H1 (cell line): ENCODE data around the gene PTGES3L.
"Not testable (repeated sequence)": the region's sequence is repeated elsewhere in the genome, so short reads cannot be mapped to it uniquely, and the experiment has no call there.

Experiments
- BRCA1 ChIP-seq: IDR thresholded peaks from 2 replicates; pipeline ENCODE4 v1.6.1; 2012; ENCODE audit warnings: low read depth, low read length, improper control_type of control experiment
- CHD2 ChIP-seq: IDR thresholded peaks from 2 replicates; pipeline ENCODE4 v1.6.1; 2012; ENCODE audit warnings: low read length, improper control_type of control experiment
- EZH2 ChIP-seq: fragments of 200-600 bp; sonication (generic); IDR thresholded peaks from 2 replicates; pipeline ENCODE4 v1.7.1; 2012; ENCODE audit warnings: low read depth, mild to moderate bottlenecking, moderate library complexity, low read length, inconsistent platforms; ENCODE audit not compliant: severe bottlenecking
- GABPA ChIP-seq: IDR thresholded peaks from 2 replicates; pipeline ENCODE4 v1.6.1; 2011; ENCODE audit warnings: mild to moderate bottlenecking, low read length, moderate library complexity, borderline replicate concordance; ENCODE audit not compliant: insufficient read depth
- JUND ChIP-seq: IDR thresholded peaks from 2 replicates; pipeline ENCODE4 v1.6.1; 2011; ENCODE audit warnings: mild to moderate bottlenecking, improper control_type of control experiment, low read length
- PHF8 ChIP-seq: fragments of 200-600 bp; sonication (generic); conservative IDR thresholded peaks from 2 replicates; pipeline ENCODE4 v1.7.1; 2012; ENCODE audit warnings: low read depth, mild to moderate bottlenecking, inconsistent platforms, low read length, moderate library complexity
- POLR2A ChIP-seq, 2 experiments: IDR thresholded peaks; 1 replicate in 1 of 2; 2 replicates in 1 of 2; pipeline ENCODE4 v1.6.1; 2011; ENCODE audit warnings: low read depth in 2 of 2, low read length in 2 of 2, mild to moderate bottlenecking in 2 of 2; ENCODE audit errors: control extremely low read depth in 1 of 2
- RFX5 ChIP-seq: IDR thresholded peaks from 2 replicates; pipeline ENCODE4 v1.6.1; 2011; ENCODE audit warnings: low read depth, low read length, improper control_type of control experiment, borderline replicate concordance
- TF ChIP-seq, protein P1 (sequence below), 3 experiments: IDR thresholded peaks; 1 replicate in 2 of 3; 2 replicates in 1 of 3; pipeline versions ENCODE4 v1.5.1 to v1.6.1; 2011; ENCODE audit warnings: low read length in 3 of 3, mild to moderate bottlenecking in 3 of 3, inconsistent platforms in 2 of 3, low read depth in 1 of 3, moderate library complexity in 1 of 3; ENCODE audit not compliant: insufficient read depth in 1 of 3; ENCODE audit errors: control extremely low read depth in 1 of 3
- TF ChIP-seq, protein P2 (sequence below): IDR thresholded peaks from 2 replicates; pipeline ENCODE4 v1.6.1; 2011; ENCODE audit warnings: low read length, improper control_type of control experiment
- TF ChIP-seq, protein P3 (sequence below): IDR thresholded peaks from 2 replicates; pipeline ENCODE4 v1.6.1; 2011; ENCODE audit warnings: low read depth, mild to moderate bottlenecking, low read length; ENCODE audit not compliant: insufficient read depth

DNA sequence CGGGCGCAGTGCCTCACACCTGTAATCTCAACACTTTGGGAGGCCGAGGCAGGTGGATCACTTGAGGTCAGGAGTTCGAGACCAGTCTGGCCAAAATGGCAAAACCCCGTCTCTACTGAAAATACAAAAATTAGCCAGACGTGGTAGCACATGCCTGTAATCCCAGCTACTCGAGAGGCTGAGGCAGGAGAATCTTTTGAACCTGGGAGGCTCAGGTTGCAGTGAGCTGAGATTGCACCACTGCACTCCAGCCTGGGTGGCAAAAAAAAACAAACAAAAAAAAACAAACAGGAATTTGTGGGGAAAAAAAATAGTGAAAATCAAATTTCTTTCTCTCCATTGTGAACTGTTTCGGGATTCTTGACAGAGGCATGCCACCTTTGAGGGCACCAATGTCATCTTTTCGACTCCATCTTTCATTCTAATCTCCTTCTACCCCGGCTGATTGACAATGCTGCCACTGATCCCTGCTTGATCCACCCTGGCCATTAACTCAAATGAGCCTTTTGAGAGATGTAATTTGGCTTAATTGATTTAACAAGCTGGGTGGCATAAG is 60.3 kb downstream of the PTGES3L start:
- TF ChIP-seq EZH2; JUND; POLR2A (IDR thresholded peaks at IDR 0.05; ENCODE audit: control extremely low read depth in 1 of 2, low read depth in 2 of 2, low read length in 2 of 2); CHD2; GABPA; PHF8; RFX5; BRCA1: not testable (repeated sequence)
- TF ChIP-seq, protein P1, sequence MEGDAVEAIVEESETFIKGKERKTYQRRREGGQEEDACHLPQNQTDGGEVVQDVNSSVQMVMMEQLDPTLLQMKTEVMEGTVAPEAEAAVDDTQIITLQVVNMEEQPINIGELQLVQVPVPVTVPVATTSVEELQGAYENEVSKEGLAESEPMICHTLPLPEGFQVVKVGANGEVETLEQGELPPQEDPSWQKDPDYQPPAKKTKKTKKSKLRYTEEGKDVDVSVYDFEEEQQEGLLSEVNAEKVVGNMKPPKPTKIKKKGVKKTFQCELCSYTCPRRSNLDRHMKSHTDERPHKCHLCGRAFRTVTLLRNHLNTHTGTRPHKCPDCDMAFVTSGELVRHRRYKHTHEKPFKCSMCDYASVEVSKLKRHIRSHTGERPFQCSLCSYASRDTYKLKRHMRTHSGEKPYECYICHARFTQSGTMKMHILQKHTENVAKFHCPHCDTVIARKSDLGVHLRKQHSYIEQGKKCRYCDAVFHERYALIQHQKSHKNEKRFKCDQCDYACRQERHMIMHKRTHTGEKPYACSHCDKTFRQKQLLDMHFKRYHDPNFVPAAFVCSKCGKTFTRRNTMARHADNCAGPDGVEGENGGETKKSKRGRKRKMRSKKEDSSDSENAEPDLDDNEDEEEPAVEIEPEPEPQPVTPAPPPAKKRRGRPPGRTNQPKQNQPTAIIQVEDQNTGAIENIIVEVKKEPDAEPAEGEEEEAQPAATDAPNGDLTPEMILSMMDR (IDR thresholded peaks at IDR 0.05; ENCODE audit: control extremely low read depth in 1 of 3, insufficient read depth in 1 of 3, low read depth in 1 of 3, low read length in 3 of 3) = not testable (repeated sequence)
- TF ChIP-seq, protein P2, sequence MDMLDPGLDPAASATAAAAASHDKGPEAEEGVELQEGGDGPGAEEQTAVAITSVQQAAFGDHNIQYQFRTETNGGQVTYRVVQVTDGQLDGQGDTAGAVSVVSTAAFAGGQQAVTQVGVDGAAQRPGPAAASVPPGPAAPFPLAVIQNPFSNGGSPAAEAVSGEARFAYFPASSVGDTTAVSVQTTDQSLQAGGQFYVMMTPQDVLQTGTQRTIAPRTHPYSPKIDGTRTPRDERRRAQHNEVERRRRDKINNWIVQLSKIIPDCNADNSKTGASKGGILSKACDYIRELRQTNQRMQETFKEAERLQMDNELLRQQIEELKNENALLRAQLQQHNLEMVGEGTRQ = not testable (repeated sequence)
- TF ChIP-seq, protein P3, sequence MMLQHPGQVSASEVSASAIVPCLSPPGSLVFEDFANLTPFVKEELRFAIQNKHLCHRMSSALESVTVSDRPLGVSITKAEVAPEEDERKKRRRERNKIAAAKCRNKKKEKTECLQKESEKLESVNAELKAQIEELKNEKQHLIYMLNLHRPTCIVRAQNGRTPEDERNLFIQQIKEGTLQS = not testable (repeated sequence)
